ENCODE data around the gene MYO1C. TPM values are rescaled to one million over a fixed set of nuclear protein-coding genes. Genes with fewer than 3 reads are reported as not detected.
"Not testable (repeated sequence)": the region's sequence is repeated elsewhere in the genome, so short reads cannot be mapped to it uniquely, and the experiment has no call there.

The MYO1C gene
- total and polyA plus RNA-seq, 2 donors, result 76.8 to 125 TPM

DNA sequence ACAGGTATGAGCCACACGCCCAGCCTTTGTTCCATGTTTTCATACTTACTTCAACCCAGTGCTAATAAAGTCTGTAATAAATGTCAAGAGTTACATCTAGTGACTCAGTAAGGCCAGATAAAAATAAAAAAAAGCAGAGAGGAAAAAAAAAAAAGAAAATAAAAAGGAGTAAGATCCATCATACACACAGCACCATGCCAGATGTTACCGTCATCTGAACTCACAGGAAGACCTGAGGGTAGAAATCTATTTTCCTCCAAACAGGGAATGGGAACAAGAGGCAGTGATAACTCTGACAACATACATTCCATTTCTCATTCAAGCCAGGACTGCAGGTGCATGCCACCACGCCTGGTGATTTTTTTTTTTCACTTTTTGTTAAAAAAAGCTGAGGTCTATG, 57.2 kb downstream of the MYO1C start:
- no peak overlapping the region for H3K4me3 ChIP-seq (ENCODE audit: low read depth, low read length)
- no peak for DNase-seq (ENCODE audit: extremely low spot score)
- H3K27ac ChIP-seq (ENCODE audit: low read depth), result no peak overlapping the region
- no peaks in the 10 kb centered on the region for H3K36me3 ChIP-seq (ENCODE audit: insufficient read depth)
- WGBS, result 86% methylated on average over 3 of the region's 3 CpGs
- H3K4me1 ChIP-seq (ENCODE audit: insufficient read depth), result no peaks in the 10 kb centered on the region

DNA sequence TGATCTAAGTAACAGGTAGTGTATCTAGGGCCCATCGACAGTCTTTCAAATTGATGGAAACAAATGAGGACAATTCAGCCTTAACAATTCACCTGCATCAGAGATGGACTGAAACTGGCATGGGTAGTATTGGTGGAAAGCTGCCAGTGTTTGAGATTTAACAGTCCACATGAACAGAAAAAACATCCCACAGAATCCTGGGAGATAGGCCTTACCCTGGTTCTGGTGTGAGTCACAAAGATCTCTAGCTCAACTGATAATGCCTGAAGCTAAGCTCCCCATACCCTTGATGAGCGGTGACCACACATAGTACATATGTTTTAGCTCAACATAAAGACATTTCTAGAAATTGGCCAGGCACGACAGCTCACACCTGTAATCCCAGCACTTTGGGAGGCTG, 58.3 kb downstream of the MYO1C start:
- no peak overlapping the region for H3K27ac ChIP-seq (ENCODE audit: low read depth)
- DNase-seq (ENCODE audit: extremely low spot score), result no peak
- H3K4me3 ChIP-seq (ENCODE audit: low read depth, low read length), result no peak overlapping the region
- WGBS, result 82% methylated on average over 3 of the region's 3 CpGs
- H3K36me3 ChIP-seq (ENCODE audit: insufficient read depth), result no peaks in the 10 kb centered on the region
- no peaks in the 10 kb centered on the region for H3K4me1 ChIP-seq (ENCODE audit: insufficient read depth)

DNA sequence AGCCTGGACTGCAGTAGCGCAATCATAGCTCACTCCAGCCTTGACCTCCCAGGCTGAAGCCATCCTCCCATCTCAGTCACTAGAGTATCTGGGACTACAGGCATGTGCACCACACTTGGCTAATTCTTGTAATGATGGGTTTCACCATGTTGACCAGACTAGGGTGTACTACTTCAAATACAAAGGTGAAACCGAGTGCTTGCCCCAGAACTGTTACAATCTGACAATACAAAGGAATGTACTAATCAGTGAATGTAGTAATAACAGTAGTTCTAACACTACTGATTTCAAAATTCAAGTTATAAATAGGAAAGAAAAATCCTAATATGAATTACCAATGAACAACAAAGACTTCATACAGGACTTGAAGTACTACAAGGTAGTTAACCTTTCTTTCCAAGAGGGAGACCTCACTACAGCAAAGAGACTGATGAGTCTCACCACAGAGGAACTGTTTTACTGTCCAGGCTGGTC, 60.8 kb downstream of the MYO1C start:
- Histone ChIP-seq H3K4me3 (ENCODE audit: low read depth, low read length) (no peak overlapping the region), H3K27ac (ENCODE audit: low read depth) (no peak overlapping the region), H3K36me3 (ENCODE audit: insufficient read depth) (no peaks in the 10 kb centered on the region), H3K4me1 (ENCODE audit: insufficient read depth) (no peaks in the 10 kb centered on the region)
- 87% methylated on average over 2 of the region's 2 CpGs for WGBS
- no peak for DNase-seq (ENCODE audit: extremely low spot score)

- H3K4me3 ChIP-seq (ENCODE audit: low read depth, low read length), result no peak overlapping the region
- no peak overlapping the region for H3K27ac ChIP-seq (ENCODE audit: low read depth)
- DNase-seq (ENCODE audit: extremely low spot score), result no peak
- WGBS, result 78% methylated on average over 10 of the region's 10 CpGs
- H3K4me1 ChIP-seq (ENCODE audit: insufficient read depth), result no peaks in the 10 kb centered on the region
- H3K36me3 ChIP-seq (ENCODE audit: insufficient read depth), result peaks cover 3% of the 10 kb centered on the region
Measured at GRCh38 chr17:1423456-1424135, 68.9 kb downstream of the MYO1C start.

DNA sequence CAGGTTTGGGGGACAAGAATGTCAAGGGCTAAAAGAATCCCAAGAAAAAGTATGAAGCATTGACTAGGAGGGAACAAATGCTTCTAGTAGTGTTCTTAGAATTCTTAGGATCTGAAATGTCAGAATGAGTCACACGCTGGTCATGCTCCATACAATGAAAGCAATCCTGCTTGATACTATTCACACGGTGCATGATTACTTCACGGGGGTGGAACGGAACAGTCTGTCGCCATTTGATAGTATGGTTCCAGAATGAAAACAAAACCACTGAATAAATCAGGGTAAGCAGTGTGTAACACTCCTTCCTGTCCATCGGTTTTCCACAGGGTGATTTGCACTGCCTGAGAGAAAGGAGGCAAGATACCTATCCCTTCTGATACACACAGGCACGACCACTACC, 69.6 kb downstream of the MYO1C start:
- Histone ChIP-seq H3K27ac (ENCODE audit: low read depth) (no peak overlapping the region), H3K36me3 (ENCODE audit: insufficient read depth) (peaks cover 3% of the 10 kb centered on the region), H3K4me3 (ENCODE audit: low read depth, low read length) (no peak overlapping the region), H3K4me1 (ENCODE audit: insufficient read depth) (no peaks in the 10 kb centered on the region)
- 81% methylated on average over 7 of the region's 7 CpGs for WGBS
- DNase-seq (ENCODE audit: extremely low spot score), result no peak

- H3K36me3 ChIP-seq (ENCODE audit: insufficient read depth), result peaks cover 3% of the 10 kb centered on the region
- no peak overlapping the region for H3K27ac ChIP-seq (ENCODE audit: low read depth)
- no peak overlapping the region for H3K4me3 ChIP-seq (ENCODE audit: low read depth, low read length)
- WGBS, result 93% methylated on average over 11 of the region's 11 CpGs
- no peak for DNase-seq (ENCODE audit: extremely low spot score)
- H3K4me1 ChIP-seq (ENCODE audit: insufficient read depth), result no peaks in the 10 kb centered on the region
Measured at GRCh38 chr17:1421470-1421869, 71.0 kb downstream of the MYO1C start.

- Histone ChIP-seq H3K4me1 (ENCODE audit: insufficient read depth) (no peaks in the 10 kb centered on the region), H3K4me3 (ENCODE audit: low read depth, low read length) (no peak overlapping the region), H3K36me3 (ENCODE audit: insufficient read depth) (peaks cover 3% of the 10 kb centered on the region), H3K27ac (ENCODE audit: low read depth) (no peak overlapping the region)
- DNase-seq (ENCODE audit: extremely low spot score), result no peak
- WGBS, result 87% methylated on average over 2 of the region's 2 CpGs
Measured at GRCh38 chr17:1420981-1421380, 71.5 kb downstream of the MYO1C start.

DNA sequence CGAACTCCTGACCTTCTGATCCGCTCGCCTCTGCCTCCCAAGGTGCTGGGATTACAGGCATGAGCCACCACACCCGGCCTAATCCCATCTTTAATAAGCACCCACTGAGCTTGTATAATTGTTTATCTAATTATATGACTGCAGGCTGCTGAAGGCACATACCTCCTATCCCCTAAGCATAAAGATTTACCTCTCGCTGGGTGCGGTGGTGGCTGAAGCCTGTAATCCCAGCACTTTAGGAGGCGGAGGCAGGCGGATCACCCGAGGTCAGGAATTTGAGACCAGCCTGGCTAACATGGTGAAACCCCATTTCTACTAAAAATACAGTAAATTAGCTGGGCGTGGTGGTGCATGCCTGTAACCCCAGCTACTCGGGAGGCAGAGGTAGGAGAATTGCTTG, 72.3 kb downstream of the MYO1C start:
- Histone ChIP-seq H3K36me3 (ENCODE audit: insufficient read depth) (peaks cover 3% of the 10 kb centered on the region), H3K4me1 (ENCODE audit: insufficient read depth) (no peaks in the 10 kb centered on the region), H3K4me3 (ENCODE audit: low read depth, low read length) (no peak overlapping the region), H3K27ac (ENCODE audit: low read depth) (no peak overlapping the region)
- DNase-seq (ENCODE audit: extremely low spot score), result no peak
- WGBS, result 96% methylated on average over 11 of the region's 11 CpGs

DNA sequence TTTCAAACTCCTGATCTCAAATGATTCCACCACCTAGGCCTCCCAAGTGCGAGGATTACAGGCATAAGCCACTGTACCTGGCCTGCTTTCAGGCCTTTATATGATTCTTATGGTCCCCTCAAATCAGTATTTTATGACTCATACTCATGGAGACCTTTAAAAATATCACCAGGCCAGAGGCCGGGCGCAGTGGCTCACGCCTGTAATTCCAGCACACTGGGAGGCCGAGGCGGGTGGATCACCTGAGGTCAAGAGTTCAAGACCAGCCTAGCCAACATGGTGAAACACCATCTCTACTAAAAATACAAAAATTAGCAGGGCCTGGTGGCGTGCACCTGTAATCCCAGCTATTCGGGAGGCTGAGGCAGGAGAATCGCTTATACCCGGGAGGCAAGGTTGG, 74.0 kb downstream of the MYO1C start:
- not testable (repeated sequence) for H3K27ac ChIP-seq (ENCODE audit: low read depth); H3K4me1 ChIP-seq (ENCODE audit: insufficient read depth); DNase-seq (ENCODE audit: extremely low spot score); H3K4me3 ChIP-seq (ENCODE audit: low read depth, low read length); H3K36me3 ChIP-seq (ENCODE audit: insufficient read depth)
- WGBS, result 95% methylated on average over 10 of the region's 10 CpGs

- 97% methylated on average over 5 of the region's 5 CpGs for WGBS
- Histone ChIP-seq H3K4me1 (ENCODE audit: insufficient read depth) (peaks cover 2% of the 10 kb centered on the region), H3K36me3 (ENCODE audit: insufficient read depth) (peaks cover 2% of the 10 kb centered on the region), H3K27ac (ENCODE audit: low read depth) (no peak overlapping the region), H3K4me3 (ENCODE audit: low read depth, low read length) (no peak overlapping the region)
- DNase-seq (ENCODE audit: extremely low spot score), result no peak
Measured at GRCh38 chr17:1416414-1416813, 76.1 kb downstream of the MYO1C start.

GRCh38 chr17:1414634-1415033, 77.9 kb downstream of the MYO1C start:
- no peaks in the 10 kb centered on the region for H3K36me3 ChIP-seq (ENCODE audit: insufficient read depth)
- no peak overlapping the region for H3K4me3 ChIP-seq (ENCODE audit: low read depth, low read length)
- no peak overlapping the region for H3K27ac ChIP-seq (ENCODE audit: low read depth)
- H3K4me1 ChIP-seq (ENCODE audit: insufficient read depth), result peaks cover 2% of the 10 kb centered on the region
- DNase-seq (ENCODE audit: extremely low spot score), result no peak
- 76% methylated on average over 10 of the region's 10 CpGs for WGBS

Other genes with a start within 250 kb of the MYO1C start
- gene BHLHA9, start 222.2 kb downstream of the MYO1C start, total RNA-seq, result not detected
- gene BHLHA9, start 222.2 kb downstream of the MYO1C start, polyA plus RNA-seq, result not detected
- gene TRARG1, start 213.0 kb downstream of the MYO1C start, total RNA-seq, result not detected
- 4.8 TPM for gene TRARG1, start 213.0 kb downstream of the MYO1C start, polyA plus RNA-seq
- 167 TPM for gene YWHAE, start 92.5 kb downstream of the MYO1C start, total RNA-seq
- gene YWHAE, start 92.5 kb downstream of the MYO1C start, polyA plus RNA-seq, result 323 TPM
- 91.2 TPM for gene CRK, start 36.5 kb downstream of the MYO1C start, total RNA-seq
- 43.3 TPM for gene CRK, start 36.5 kb downstream of the MYO1C start, polyA plus RNA-seq
- gene INPP5K, start 23.9 kb upstream of the MYO1C start, total RNA-seq, result 29.7 TPM
- gene INPP5K, start 23.9 kb upstream of the MYO1C start, polyA plus RNA-seq, result 37.2 TPM
- 11.7 TPM for gene PITPNA, start 70.1 kb upstream of the MYO1C start, total RNA-seq
- gene PITPNA, start 70.1 kb upstream of the MYO1C start, polyA plus RNA-seq, result 42.8 TPM
- 6.8 TPM for gene SLC43A2, start 136.1 kb upstream of the MYO1C start, total RNA-seq
- 19.6 TPM for gene SLC43A2, start 136.1 kb upstream of the MYO1C start, polyA plus RNA-seq
- gene SCARF1, start 153.0 kb upstream of the MYO1C start, total RNA-seq, result 10.7 TPM
- gene SCARF1, start 153.0 kb upstream of the MYO1C start, polyA plus RNA-seq, result 9.3 TPM
- 6.5 TPM for gene RILP, start 157.2 kb upstream of the MYO1C start, total RNA-seq
- gene RILP, start 157.2 kb upstream of the MYO1C start, polyA plus RNA-seq, result 16.1 TPM
- gene PRPF8, start 192.2 kb upstream of the MYO1C start, total RNA-seq, result 107 TPM
- 125 TPM for gene PRPF8, start 192.2 kb upstream of the MYO1C start, polyA plus RNA-seq
- 3.8 TPM for gene TLCD2, start 217.7 kb upstream of the MYO1C start, total RNA-seq
- gene TLCD2, start 217.7 kb upstream of the MYO1C start, polyA plus RNA-seq, result 4.6 TPM
- gene WDR81, start 232.0 kb upstream of the MYO1C start, total RNA-seq, result 11.8 TPM
- 37.7 TPM for gene WDR81, start 232.0 kb upstream of the MYO1C start, polyA plus RNA-seq

Data from urinary bladder (tissue), 4 donors.